HG03103 (cell line): Measurements from ENCODE around the gene PGD.
"Not testable (repeated sequence)": the region's sequence is repeated elsewhere in the genome, so short reads cannot be mapped to it uniquely, and the experiment has no call there.

Experiments used
- ATAC-seq: cut with Tn5 transposase; IDR thresholded peaks from one replicate; pipeline ENCODE4 v1.9.1; 2021; ENCODE audit warnings: low read depth; ENCODE audit not compliant: unreplicated experiment

PGD gene

GRCh38 chr1:10433790-10434189 lies 34.9 kb downstream of the PGD start:
- no peak for ATAC-seq

GRCh38 chr1:10434590-10434989 lies 35.7 kb downstream of the PGD start:
- no peak for ATAC-seq

- no peak for ATAC-seq
These were observed 38.2 kb downstream of the PGD start for GRCh38 chr1:10437052-10437451.

- ATAC-seq: no peak
These were observed 39.9 kb downstream of the PGD start for GRCh38 chr1:10438677-10439163.

GRCh38 chr1:10440305-10440704 lies 41.4 kb downstream of the PGD start:
- ATAC-seq: no peak

- ATAC-seq: no peak
These were observed 41.9 kb downstream of the PGD start for GRCh38 chr1:10440794-10441193.

GRCh38 chr1:10444248-10444647 lies 45.4 kb downstream of the PGD start:
- no peak for ATAC-seq

- ATAC-seq: no peak
These were observed 46.0 kb downstream of the PGD start for GRCh38 chr1:10444795-10445397.

GRCh38 chr1:10446790-10447422 lies 48.0 kb downstream of the PGD start:
- no peak for ATAC-seq

GRCh38 chr1:10449751-10450150 lies 50.9 kb downstream of the PGD start, which contains the start of gene CORT:
Gene CORT (plus strand): TSS chr1:10450031. CDS start chr1:10450224, 193 bp downstream.
- no peak for ATAC-seq

GRCh38 chr1:10450156-10450814 lies 51.4 kb downstream of the PGD start:
- no peak for ATAC-seq

- ATAC-seq: no peak
These were observed 52.0 kb downstream of the PGD start for GRCh38 chr1:10450836-10451235.

GRCh38 chr1:10451287-10451686 lies 52.4 kb downstream of the PGD start:
- no peak for ATAC-seq

GRCh38 chr1:10456048-10456447 lies 57.2 kb downstream of the PGD start:
- no peak for ATAC-seq

GRCh38 chr1:10456661-10457060 lies 57.8 kb downstream of the PGD start:
- ATAC-seq: no peak

- ATAC-seq: not testable (repeated sequence)
These were observed 58.6 kb downstream of the PGD start for GRCh38 chr1:10457462-10457861.

- ATAC-seq: no peak
These were observed 59.0 kb downstream of the PGD start for GRCh38 chr1:10457875-10458274.

- ATAC-seq: no peak
These were observed 60.3 kb downstream of the PGD start for GRCh38 chr1:10459184-10459583.

- no peak for ATAC-seq
These were observed 68.2 kb downstream of the PGD start for GRCh38 chr1:10467078-10467477.

GRCh38 chr1:10470043-10470442 lies 71.2 kb downstream of the PGD start:
- ATAC-seq: no peak
